Measurements from ENCODE around the gene ZC3H4.

The ZC3H4 gene

GRCh38 chr19:47021536-47022139 is 91.9 kb downstream of the ZC3H4 start:
- DNase-seq (ENCODE audit: low read depth in 2 of 2, low spot score in 1 of 2) = no peak

DNA sequence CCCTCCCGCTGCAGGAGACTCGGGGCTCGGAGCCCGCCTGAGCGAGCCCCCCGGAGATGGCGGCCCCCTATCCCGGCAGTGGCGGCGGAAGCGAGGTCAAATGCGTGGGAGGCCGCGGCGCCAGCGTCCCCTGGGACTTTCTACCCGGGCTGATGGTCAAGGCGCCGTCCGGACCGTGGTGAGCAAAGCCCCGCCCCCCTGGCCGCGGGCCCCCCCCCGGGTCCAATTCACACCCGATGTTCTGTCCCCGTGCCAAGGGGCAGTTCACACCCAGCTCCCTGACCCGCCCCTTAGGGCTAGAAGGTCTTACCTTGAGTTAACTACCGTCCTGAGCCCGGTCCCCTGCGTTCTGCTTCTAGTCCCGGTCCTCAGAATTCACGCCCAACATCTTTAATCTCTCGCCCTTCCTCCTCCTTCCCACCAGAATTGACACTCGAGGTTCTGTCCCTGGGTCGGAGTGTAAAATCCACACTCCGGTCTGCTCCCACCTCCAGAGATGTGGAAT is 92.5 kb downstream of the ZC3H4 start:
- no peak for DNase-seq (ENCODE audit: low read depth in 2 of 2, low spot score in 1 of 2)

- DNase-seq (ENCODE audit: low read depth in 2 of 2, low spot score in 1 of 2) = no peak
Observed at GRCh38 chr19:47020132-47020805, 93.3 kb downstream of the ZC3H4 start.

DNA sequence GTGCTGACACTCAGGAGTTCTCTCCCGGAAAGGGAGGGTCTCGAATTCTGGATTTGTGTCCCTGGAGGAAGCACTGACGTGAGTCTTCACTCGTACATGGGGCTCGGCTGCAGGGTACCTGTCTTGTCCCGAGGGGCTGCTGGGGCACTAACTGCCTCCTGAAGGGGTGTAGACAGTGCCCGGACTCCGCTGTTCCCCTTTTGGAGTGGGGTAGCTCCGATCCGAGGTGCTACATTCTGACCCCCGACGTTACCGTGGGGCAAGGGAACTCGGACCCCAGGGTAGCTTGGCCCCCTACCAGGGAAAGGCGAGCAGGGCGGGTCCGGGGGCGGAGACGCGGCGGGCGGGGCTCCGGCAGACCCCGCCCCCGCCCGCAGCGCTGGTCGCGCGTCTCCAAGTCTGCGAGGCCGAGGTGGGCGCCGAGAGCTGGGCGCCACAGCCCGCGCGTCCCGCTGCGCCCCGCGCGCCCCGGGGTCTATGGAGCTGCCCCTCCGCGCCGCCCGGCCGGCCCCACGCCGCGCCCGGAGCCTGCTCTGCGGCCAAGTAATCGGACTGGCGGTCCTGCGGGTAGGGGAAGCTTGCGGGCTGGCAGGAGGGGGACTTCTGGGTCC is 94.0 kb downstream of the ZC3H4 start, which contains the start of gene NPAS1:
NPAS1 (plus strand) TSS at position 407 of the 611 bp plus-strand sequence. CDS start 1,211 bp downstream, outside the sequence.
- DNase-seq (ENCODE audit: low read depth in 2 of 2, low spot score in 1 of 2) = no peak

DNA sequence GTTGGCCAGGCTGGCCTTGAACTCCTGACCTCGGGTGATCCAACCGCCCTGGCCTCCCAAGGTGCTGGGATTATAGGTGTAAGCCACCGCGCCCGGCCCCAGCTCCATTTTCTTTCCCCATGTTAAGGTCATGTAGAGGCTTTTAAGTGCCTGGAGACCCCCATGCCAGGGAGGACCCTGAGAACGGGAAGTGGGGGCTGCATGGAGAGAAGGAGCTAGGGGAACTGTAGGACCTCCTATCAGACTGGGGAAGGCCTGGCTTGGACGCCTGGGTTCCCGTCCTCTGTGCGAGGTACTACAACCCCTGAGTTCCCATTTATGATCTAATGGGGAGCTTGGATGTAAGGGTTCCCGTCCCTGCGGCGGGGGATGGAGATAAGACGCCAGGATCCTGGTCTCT is 94.7 kb downstream of the ZC3H4 start:
- DNase-seq (ENCODE audit: low read depth in 2 of 2, low spot score in 1 of 2) = no peak
